Tibial artery (tissue), 4 donors: ENCODE data around the gene FIGNL2.

Experiments
- DNase-seq, 2 donors: peaks; one replicate each; pipeline ENCODE4 v3.0.0-alpha.2; 2019
- H3K27ac ChIP-seq, 2 donors: fragments of 200-600 bp; sonication (generic) in 1 of 2; 1 replicate in 1 of 2; 2 replicates in 1 of 2; pipeline ENCODE4 v1.5.1; 2018 to 2019; ENCODE audit warnings: mild to moderate bottlenecking in 1 of 2
- H3K27me3 ChIP-seq, 2 donors: fragments of 200-600 bp; sonication (generic) in 1 of 2; one replicate each; pipeline versions ENCODE4 v1.5.1 to v1.6.0; 2016 to 2019
- H3K36me3 ChIP-seq, 3 donors: fragments of 200-600 bp; sonication (generic) in 2 of 3; one replicate each; pipeline ENCODE4 v1.5.1; 2016 to 2019; ENCODE audit warnings: mild to moderate bottlenecking in 2 of 3
- H3K4me1 ChIP-seq, 4 donors: fragments of 200-600 bp; sonication (generic) in 2 of 4; 1 replicate in 3 of 4; 2 replicates in 1 of 4; pipeline ENCODE4 v1.5.1; 2016 to 2019
- H3K4me3 ChIP-seq, 2 donors: fragments of 200-600 bp; sonication (generic) in 1 of 2; 1 replicate in 1 of 2; 2 replicates in 1 of 2; pipeline ENCODE4 v1.5.1; 2018 to 2019; ENCODE audit warnings: mild to moderate bottlenecking in 2 of 2
- H3K9me3 ChIP-seq, 3 donors: fragments of 200-600 bp; sonication (generic) in 1 of 3; one replicate each; pipeline ENCODE4 v1.5.1; 2016 to 2019
- intact Hi-C: fragments of 100-400 bp; cut with DNase I; formaldehyde crosslinking; loops from one replicate; pipeline ENCODE4 v1.15.0; 2023; ENCODE audit warnings: low total_unique reads
- TF ChIP-seq, protein P1 (sequence below), 2 experiments: fragments of 200-600 bp in 1 of 2; fragments of 450-650 bp in 1 of 2; IDR thresholded peaks; one replicate each; pipeline ENCODE4 v1.5.1; 2017 to 2019; ENCODE audit warnings: antibody characterized with exemption in 2 of 2, mild to moderate bottlenecking in 1 of 2, moderate library complexity in 1 of 2

The FIGNL2 gene

DNA sequence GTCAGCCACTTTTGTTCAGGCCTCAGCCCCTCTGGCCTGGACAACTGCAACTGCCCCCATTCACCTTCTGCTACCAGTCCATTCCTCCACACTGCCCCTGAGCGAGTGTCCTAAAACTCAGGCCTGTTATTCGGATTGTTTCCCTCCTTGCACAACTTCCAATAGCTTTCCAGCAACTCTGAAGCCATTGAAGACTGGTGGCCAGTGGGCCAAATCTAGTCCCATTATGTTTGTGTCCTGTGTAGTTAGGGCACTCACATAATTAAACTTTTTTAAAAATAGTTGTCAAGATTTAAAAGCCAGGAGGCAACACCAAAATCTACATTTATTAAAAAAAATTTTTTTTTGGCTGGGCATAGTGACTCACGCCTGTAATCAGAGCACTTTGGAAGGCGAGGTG is 17.8 kb upstream of the FIGNL2 start:
- H3K27ac ChIP-seq: no peak overlapping the region
- DNase-seq: no peak
- no peak overlapping the region for H3K4me3 ChIP-seq
- H3K4me1 ChIP-seq: peaks cover 7 to 28% (median 25%) of the 10 kb centered on the region in 4 donors
- TF ChIP-seq, protein P1, sequence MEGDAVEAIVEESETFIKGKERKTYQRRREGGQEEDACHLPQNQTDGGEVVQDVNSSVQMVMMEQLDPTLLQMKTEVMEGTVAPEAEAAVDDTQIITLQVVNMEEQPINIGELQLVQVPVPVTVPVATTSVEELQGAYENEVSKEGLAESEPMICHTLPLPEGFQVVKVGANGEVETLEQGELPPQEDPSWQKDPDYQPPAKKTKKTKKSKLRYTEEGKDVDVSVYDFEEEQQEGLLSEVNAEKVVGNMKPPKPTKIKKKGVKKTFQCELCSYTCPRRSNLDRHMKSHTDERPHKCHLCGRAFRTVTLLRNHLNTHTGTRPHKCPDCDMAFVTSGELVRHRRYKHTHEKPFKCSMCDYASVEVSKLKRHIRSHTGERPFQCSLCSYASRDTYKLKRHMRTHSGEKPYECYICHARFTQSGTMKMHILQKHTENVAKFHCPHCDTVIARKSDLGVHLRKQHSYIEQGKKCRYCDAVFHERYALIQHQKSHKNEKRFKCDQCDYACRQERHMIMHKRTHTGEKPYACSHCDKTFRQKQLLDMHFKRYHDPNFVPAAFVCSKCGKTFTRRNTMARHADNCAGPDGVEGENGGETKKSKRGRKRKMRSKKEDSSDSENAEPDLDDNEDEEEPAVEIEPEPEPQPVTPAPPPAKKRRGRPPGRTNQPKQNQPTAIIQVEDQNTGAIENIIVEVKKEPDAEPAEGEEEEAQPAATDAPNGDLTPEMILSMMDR (IDR thresholded peaks at IDR 0.05): no peak
- H3K27me3 ChIP-seq: peaks cover 0 to 62% of the 10 kb centered on the region in 2 donors
- H3K36me3 ChIP-seq: no peaks in the 10 kb centered on the region
- intact Hi-C loops: no loop called here
- no peaks in the 10 kb centered on the region for H3K9me3 ChIP-seq

DNA sequence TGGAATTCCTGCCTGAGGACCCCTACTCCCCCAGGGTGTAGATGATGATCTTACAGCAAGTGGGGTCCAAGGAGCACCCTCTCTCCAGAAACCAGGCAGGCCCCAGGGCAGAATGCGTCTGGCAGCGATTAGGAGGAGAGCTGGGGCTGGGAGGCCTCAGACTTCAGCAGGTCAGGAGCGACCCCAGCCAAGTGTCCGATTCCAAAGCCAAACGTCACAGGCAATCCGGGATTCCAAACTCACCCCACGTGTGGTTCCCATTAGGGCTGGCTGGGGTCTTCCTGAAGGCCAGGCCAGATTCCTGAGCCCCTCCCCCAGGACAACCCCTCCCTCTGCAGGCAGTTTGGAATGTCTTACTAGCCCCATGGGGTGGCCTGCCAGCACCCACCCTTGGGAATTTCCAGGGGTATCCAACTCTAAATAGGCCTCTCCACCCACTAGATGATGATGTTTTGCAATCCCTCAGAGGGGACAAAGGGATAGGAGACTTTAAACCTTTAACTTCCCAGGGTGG is 17.3 kb upstream of the FIGNL2 start:
- Histone ChIP-seq H3K27me3 (peaks cover 0 to 63% of the 10 kb centered on the region in 2 donors), H3K36me3 (no peaks in the 10 kb centered on the region), H3K27ac (no peak overlapping the region), H3K4me1 (peaks cover 7 to 28% (median 25%) of the 10 kb centered on the region in 4 donors), H3K9me3 (no peaks in the 10 kb centered on the region), H3K4me3 (no peak overlapping the region)
- TF ChIP-seq, protein P1 (IDR thresholded peaks at IDR 0.05): no peak
- intact Hi-C loops: no loop called here
- DNase-seq: no peak

DNA sequence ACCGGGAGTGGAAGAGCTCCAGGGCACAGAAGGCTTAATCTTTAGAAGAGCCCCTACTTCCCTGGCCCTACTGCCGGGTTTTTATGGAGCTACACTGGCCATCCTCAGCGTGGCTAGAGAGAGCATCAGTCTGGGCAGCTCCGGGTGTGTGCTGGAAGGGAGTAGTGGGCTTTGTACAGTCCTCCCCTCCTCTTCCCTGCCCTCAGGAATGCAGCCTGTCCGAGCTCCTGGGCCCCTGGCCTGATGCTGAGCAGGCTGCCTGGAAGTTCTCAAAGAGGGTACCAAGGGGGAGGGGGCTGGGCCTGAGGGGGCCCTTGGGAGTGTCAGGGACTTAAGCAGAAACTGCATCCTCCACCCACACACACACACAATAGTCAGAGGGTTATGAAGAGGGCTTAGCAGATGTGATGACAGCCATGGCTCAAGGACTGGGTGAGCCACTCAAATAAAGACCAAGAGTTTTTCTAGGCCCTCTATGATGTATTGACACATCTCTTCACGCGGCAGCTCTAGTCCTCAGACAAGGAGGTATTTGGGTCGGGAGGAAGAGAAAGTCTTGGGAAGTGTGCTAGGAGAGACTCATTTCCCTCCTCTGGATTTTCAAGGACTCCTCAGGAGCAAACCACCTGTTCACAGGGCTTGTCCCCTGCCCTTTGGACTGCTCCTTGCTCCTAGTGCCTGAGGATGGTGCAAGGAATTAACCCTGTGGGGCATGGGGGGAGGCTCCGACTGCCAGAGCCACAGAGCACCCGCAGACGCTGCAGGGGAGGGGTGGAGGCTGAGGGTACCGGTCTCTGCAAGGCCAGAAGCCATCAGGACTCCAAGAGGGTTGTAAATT is 16.5 kb upstream of the FIGNL2 start:
- Histone ChIP-seq H3K27me3 (peaks cover 0 to 61% of the 10 kb centered on the region in 2 donors), H3K36me3 (no peaks in the 10 kb centered on the region), H3K27ac (no peak overlapping the region), H3K4me3 (no peak overlapping the region), H3K4me1 (peaks cover 7 to 28% (median 25%) of the 10 kb centered on the region in 4 donors), H3K9me3 (no peaks in the 10 kb centered on the region)
- TF ChIP-seq, protein P1 (IDR thresholded peaks at IDR 0.05): no peak
- intact Hi-C loops: no loop called here
- DNase-seq: no peak

DNA sequence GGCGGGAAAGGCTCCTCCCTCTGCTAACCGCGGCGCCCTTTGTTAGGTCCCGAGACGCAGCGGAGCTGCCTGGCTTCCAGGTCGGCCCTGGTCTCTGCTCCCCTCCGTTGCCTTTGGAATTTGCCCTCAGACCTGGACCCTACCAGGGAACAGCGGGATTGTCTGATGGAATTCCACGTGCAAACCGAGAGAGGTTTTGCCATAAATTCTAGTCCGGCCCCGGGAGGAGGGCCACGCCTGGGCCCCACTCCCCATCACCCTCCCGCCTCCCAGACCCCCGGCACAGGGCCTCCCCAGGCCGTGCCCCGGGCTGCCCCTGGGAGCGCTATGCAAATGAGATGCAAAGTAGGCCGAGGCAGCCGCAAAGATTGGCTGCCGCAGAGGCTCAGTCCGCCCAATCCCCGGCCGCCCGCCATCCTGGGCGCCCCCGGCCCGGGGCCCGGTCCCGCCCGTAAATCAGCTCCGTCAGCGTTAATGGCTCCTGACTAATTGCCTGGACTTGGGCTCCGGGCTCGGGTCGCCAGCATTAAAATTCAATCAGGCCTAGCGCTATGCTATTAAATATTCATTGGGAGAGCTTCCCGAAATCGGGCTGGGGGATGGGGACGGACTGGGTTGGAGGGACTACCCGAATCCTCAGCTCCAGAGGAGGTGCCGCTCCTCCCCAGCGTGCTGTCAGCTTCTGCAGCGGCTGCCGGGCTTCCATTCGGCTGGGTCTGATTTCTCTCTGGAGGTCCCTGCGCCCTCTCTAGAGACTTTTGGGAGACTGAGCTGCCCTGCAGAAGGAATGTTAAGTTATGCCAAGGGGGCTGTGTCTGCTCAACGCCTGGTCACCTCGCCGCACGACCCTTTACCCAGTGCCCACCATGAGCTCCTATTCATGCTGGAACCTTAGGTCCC is 15.7 kb upstream of the FIGNL2 start:
- Histone ChIP-seq H3K4me1 (peaks cover 4 to 24% (median 21%) of the 10 kb centered on the region in 4 donors), H3K27ac (no peak overlapping the region), H3K36me3 (no peaks in the 10 kb centered on the region), H3K4me3 (peak overlapping the region; percentile 4 to 41), H3K27me3 (peaks cover 0 to 61% of the 10 kb centered on the region in 2 donors), H3K9me3 (no peaks in the 10 kb centered on the region)
- TF ChIP-seq, protein P1 (IDR thresholded peaks at IDR 0.05): no peak
- DNase-seq: no peak
- intact Hi-C loops: no loop called here

DNA sequence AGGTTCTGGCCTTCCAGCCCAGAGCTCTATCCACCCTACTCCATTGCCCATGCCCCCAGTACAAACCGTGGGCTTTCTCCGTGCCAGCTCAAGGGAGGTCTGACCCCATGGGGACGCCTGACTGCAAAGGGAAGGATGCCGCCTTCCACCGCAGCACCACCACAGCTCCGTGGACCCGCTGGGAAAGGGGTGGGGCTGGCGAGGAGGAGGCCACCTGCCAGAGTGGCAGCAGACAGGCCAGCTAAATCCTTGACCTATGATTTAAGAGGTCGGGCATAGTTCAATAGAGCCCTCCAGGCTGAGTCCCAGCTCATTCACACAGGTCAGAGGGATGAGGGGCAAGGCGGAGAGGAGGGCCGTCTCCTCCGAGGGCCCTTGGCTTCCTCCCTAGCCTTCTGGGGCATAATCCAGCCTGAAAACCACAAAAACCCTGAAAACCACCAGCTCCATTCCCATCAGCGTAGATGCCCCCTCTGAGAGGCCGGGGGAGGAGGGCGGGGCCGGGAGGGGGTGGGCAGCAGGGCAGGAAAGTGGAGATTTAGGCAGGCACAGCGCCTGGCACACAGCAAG is 14.9 kb upstream of the FIGNL2 start:
- H3K36me3 ChIP-seq: no peaks in the 10 kb centered on the region
- intact Hi-C loops: no loop called here
- no peak for DNase-seq
- H3K9me3 ChIP-seq: no peaks in the 10 kb centered on the region
- H3K4me3 ChIP-seq: peak overlapping the region; percentile 4 to 41
- peaks cover 0 to 16% (median 14%) of the 10 kb centered on the region in 4 donors for H3K4me1 ChIP-seq
- TF ChIP-seq, protein P1 (IDR thresholded peaks at IDR 0.05): no peak
- H3K27me3 ChIP-seq: peaks cover 0 to 56% of the 10 kb centered on the region in 2 donors
- no peak overlapping the region for H3K27ac ChIP-seq
